ENCODE measurements around the gene BDNF. TPM values are rescaled to one million over a fixed set of nuclear protein-coding genes. Genes with fewer than 3 reads are reported as not detected.

The BDNF gene
- total and polyA plus RNA-seq, 8 donors: 0.04 to 0.15 (median 0.09) TPM

DNA sequence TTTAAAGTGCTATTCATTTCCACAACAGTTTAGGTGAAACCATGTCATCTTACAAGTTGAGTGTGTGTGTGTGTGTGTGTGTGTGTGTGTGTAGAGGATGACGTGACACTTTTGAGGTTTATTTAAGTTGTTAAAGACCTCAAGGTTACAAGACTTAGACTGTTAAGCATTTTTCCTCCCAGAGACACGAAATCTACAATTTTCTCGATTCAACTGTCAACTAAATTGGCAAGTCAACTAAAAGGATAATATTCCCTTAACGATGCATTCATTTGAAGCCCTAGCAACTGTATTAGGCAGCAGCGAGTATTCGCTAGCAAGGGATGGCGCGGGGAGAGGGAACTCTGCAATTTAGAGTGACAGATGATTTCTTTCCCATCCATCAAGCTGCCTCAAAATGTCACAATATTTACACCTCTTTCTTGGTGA lies 17.6 kb upstream of the BDNF start:
- H3K27me3 ChIP-seq: peaks cover 3 to 27% (median 7%) of the 10 kb centered on the region in 4 donors
- 5 to 7% methylated on average over 8 of the region's 8 CpGs for WGBS, 2 donors

DNA sequence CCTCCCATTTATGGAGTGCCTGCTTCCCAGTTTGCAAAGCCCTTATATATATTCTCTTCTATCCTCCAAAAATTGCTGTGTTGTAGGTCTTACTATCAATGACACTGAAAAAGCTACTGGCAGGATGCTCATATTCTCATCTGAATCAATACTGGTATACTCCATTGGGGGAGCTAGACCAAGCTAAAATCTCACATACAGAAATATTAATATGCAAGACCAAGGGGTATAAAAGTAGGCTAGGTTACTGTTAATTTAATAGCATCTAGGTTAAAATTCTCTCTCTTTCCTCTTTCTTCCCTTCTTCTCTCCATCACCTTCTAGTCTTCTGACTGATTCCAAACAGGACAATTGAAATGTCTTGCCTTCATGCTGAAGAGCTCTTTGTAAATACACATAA lies 17.1 kb upstream of the BDNF start:
- no peak for FAIRE-seq
- H3K27me3 ChIP-seq: peaks cover 3 to 26% (median 7%) of the 10 kb centered on the region in 4 donors

More for the DNA sequence above, 17.6 kb upstream of the BDNF start:
- Histone ChIP-seq H3K9me3 (no peaks in the 10 kb centered on the region), H3K4me1 (peaks cover 0 to 12% (median 0%) of the 10 kb centered on the region in 3 donors), H3K36me3 (no peaks in the 10 kb centered on the region), H3K4me3 (peak overlapping the region in 2 of 4 donors; percentile 35 to 51), H3K27ac (no peak overlapping the region)
- DNase-seq (no peak), ATAC-seq (no peak), FAIRE-seq (no peak)
- intact Hi-C loops (cut with DNase I): no loop called here
- TF ChIP-seq, protein P1, sequence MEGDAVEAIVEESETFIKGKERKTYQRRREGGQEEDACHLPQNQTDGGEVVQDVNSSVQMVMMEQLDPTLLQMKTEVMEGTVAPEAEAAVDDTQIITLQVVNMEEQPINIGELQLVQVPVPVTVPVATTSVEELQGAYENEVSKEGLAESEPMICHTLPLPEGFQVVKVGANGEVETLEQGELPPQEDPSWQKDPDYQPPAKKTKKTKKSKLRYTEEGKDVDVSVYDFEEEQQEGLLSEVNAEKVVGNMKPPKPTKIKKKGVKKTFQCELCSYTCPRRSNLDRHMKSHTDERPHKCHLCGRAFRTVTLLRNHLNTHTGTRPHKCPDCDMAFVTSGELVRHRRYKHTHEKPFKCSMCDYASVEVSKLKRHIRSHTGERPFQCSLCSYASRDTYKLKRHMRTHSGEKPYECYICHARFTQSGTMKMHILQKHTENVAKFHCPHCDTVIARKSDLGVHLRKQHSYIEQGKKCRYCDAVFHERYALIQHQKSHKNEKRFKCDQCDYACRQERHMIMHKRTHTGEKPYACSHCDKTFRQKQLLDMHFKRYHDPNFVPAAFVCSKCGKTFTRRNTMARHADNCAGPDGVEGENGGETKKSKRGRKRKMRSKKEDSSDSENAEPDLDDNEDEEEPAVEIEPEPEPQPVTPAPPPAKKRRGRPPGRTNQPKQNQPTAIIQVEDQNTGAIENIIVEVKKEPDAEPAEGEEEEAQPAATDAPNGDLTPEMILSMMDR (IDR thresholded peaks at IDR 0.05): no peak

DNA sequence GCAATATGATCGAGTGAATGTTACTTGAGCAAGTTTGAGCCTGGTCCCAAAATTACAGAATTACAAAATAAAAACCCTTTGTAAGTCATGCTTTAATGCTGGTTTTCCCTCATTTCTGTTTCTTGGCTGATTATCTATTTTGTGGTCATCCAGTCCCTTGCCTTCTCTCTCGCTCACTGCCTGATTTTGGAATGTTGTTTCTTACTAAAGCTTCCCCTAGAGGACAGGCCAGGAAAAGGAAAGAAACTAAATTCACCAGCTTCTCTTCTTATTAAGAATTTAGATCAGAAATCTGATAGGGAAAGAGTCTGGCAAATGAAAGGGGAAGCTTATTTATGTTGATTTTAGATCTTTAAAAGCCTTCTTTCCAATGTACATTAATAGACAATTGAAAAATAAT lies 16.6 kb upstream of the BDNF start:
- Histone ChIP-seq H3K36me3 (no peaks in the 10 kb centered on the region), H3K9me3 (no peaks in the 10 kb centered on the region), H3K4me3 (no peak overlapping the region), H3K4me1 (peaks cover 0 to 3% (median 0%) of the 10 kb centered on the region in 3 donors), H3K27me3 (peaks cover 3 to 26% (median 7%) of the 10 kb centered on the region in 4 donors), H3K27ac (no peak overlapping the region)
- FAIRE-seq (no peak), DNase-seq (no peak), ATAC-seq (no peak)
- intact Hi-C loops (cut with DNase I): no loop called here
- TF ChIP-seq, protein P1 (IDR thresholded peaks at IDR 0.05): no peak
- WGBS, 2 donors: 63 to 78% methylated on average over 2 of the region's 2 CpGs

More for the DNA sequence above, 17.1 kb upstream of the BDNF start:
- intact Hi-C loops (cut with DNase I): no loop called here
- DNase-seq: no peak
- H3K9me3 ChIP-seq: no peaks in the 10 kb centered on the region
- no peak for ATAC-seq
- H3K27ac ChIP-seq: no peak overlapping the region
- H3K4me1 ChIP-seq: peaks cover 0 to 8% (median 0%) of the 10 kb centered on the region in 3 donors
- no peaks in the 10 kb centered on the region for H3K36me3 ChIP-seq
- TF ChIP-seq, protein P1 (IDR thresholded peaks at IDR 0.05): no peak
- H3K4me3 ChIP-seq: no peak overlapping the region

DNA sequence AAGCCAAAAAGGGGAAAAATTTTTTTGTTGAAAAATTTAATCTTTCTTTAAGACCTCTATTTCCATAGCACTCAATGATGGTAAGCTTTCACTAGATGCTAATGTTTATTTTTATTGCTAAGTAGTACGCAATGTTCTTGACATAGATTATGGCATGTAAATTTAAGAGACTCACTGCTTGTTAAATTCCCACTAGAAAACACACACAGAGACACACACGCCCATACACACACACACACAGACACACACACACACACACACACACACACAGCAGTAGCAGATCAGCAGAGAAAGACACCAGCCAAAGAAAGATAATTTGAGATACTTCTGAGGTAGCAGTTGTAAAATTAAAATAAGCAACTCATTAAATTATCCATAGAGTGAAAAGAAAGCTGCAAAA lies 16.0 kb upstream of the BDNF start:
- TF ChIP-seq, protein P1 (IDR thresholded peaks at IDR 0.05): no peak
- no peak for ATAC-seq
- 59 to 80% methylated on average over 2 of the region's 2 CpGs for WGBS, 2 donors
- no peaks in the 10 kb centered on the region for H3K36me3 ChIP-seq
- DNase-seq: no peak
- peaks cover 3 to 21% (median 6%) of the 10 kb centered on the region in 4 donors for H3K27me3 ChIP-seq
- peaks cover 0 to 2% (median 0%) of the 10 kb centered on the region in 3 donors for H3K4me1 ChIP-seq
- H3K9me3 ChIP-seq: no peaks in the 10 kb centered on the region
- no peak overlapping the region for H3K4me3 ChIP-seq
- no peak for FAIRE-seq
- intact Hi-C loops (cut with DNase I): no loop called here
- no peak overlapping the region for H3K27ac ChIP-seq

DNA sequence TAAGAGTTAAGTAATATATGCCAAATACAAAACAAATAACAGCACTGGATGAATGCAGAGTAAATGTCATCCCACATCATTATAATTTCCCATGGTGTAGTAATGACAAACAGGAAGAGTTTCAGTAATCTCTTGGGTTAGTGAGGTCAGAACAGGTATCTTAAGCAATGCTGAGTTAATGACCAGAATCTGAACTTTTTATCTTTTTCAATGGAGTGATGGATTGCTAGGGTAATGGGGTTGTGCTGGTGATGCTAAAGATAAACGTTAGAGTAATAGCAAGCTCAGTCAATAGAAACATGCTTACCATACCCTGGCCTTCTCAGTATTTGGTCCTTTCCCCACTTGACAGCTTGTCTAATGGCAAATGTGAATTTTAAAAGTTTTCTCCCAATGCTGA lies 11.5 kb upstream of the BDNF start:
- 2 to 5% methylated on average over 1 of the region's 1 CpG for WGBS, 2 donors
- Histone ChIP-seq H3K27me3 (peaks cover 0 to 8% (median 1%) of the 10 kb centered on the region in 4 donors), H3K9me3 (no peaks in the 10 kb centered on the region), H3K27ac (no peak overlapping the region), H3K4me3 (no peak overlapping the region), H3K4me1 (no peaks in the 10 kb centered on the region), H3K36me3 (no peaks in the 10 kb centered on the region)
- TF ChIP-seq, protein P1 (IDR thresholded peaks at IDR 0.05): no peak
- intact Hi-C loops (cut with DNase I): no loop called here
- DNase-seq: no peak
- ATAC-seq: no peak
- no peak for FAIRE-seq

Measured in pancreas (tissue), 10 donors.